Hepatocyte (in vitro differentiated cells): Measurements from ENCODE around the gene DHRS7B.

ENCODE experiments used
- EZH2 ChIP-seq: fragments of 200-600 bp; sonication (generic); IDR thresholded peaks from 2 replicates; pipeline ENCODE4 v1.6.1; 2016; ENCODE audit warnings: antibody characterized with exemption, mild to moderate bottlenecking, borderline replicate concordance
- EZH2phosphoT487 ChIP-seq: fragments of 200-600 bp; sonication (generic); IDR thresholded peaks from one replicate; pipeline ENCODE4 v1.6.1; 2018; ENCODE audit warnings: antibody characterized with exemption, mild to moderate bottlenecking, low read depth, moderate library complexity; ENCODE audit not compliant: unreplicated experiment, severe bottlenecking
- TF ChIP-seq, protein P1 (sequence below): fragments of 200-600 bp; sonication (generic); IDR thresholded peaks from 2 replicates; pipeline ENCODE4 v1.5.1; 2016; ENCODE audit warnings: antibody characterized with exemption, mild to moderate bottlenecking; ENCODE audit not compliant: poor library complexity

GRCh38 chr17:21177401-21177800 is 50.6 kb downstream of the DHRS7B start:
- TF ChIP-seq, protein P1, sequence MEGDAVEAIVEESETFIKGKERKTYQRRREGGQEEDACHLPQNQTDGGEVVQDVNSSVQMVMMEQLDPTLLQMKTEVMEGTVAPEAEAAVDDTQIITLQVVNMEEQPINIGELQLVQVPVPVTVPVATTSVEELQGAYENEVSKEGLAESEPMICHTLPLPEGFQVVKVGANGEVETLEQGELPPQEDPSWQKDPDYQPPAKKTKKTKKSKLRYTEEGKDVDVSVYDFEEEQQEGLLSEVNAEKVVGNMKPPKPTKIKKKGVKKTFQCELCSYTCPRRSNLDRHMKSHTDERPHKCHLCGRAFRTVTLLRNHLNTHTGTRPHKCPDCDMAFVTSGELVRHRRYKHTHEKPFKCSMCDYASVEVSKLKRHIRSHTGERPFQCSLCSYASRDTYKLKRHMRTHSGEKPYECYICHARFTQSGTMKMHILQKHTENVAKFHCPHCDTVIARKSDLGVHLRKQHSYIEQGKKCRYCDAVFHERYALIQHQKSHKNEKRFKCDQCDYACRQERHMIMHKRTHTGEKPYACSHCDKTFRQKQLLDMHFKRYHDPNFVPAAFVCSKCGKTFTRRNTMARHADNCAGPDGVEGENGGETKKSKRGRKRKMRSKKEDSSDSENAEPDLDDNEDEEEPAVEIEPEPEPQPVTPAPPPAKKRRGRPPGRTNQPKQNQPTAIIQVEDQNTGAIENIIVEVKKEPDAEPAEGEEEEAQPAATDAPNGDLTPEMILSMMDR: no peak
- no peak for TF ChIP-seq EZH2
- no peak for TF ChIP-seq EZH2phosphoT487
